ENCODE data around the gene DNAH1.

Gene DNAH1

DNA sequence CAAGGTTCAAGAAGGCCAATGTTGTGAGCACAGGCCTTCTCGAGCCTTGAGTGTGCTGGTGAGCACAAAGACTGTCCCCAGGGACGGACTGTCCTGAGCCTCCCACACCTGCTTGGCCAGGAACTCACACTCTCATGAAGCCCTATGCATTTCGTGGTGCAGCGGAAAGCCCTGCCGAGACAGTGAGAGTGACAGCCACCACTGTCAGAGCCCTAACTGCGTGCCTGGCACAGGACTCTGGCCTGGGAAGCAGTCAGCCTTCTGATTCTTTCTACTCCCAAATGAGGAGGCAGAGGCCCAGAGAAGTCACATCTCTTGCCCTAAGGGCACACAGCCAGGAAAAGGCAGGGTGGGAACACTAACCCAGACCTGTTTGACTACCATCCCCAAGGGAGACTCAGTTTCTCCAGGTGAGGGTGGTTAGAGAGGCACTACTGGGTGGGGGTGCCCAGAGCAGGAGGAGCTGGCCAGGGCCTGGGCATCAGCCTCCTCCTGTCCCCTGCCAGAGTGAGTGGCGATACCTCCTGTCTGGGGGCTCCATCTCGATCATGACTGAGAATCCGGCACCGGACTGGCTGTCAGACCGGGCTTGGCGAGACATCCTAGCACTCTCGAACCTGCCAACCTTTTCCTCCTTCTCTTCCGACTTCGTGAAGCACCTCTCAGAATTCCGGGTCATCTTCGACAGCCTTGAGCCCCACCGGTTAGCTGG is 78.0 kb downstream of the DNAH1 start:
- DNase-seq: no peak

DNA sequence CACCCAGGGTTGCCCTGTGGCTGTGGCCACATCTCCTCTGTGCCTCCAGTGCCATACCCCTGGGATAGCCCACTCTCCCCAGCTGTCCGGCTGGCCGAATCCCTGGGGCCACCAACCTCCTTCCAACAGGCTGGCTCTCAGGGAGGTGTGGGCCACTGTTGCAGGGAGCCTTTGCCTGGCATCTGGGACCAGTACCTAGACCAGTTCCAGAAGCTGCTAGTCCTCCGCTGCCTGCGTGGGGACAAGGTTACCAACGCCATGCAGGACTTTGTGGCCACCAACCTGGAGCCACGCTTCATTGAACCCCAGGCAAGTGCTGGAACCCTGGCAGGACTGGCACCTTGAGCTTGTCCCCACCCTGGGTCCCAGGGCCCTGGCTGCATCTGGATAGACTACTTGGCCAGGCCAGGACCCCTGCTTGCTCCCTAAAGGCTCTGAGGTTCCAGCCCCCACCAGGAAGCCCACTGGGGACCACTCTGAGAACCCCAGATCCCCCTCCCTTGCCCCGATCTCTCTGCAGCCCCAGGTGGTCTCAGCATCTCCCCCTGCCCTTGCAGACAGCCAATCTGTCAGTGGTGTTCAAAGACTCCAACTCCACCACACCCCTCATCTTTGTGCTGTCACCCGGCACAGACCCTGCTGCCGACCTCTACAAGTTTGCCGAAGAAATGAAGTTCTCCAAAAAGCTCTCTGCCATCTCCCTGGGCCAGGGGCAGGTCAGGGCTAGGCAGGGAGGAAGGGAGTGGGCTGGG is 78.8 kb downstream of the DNAH1 start:
- DNase-seq: no peak

DNA sequence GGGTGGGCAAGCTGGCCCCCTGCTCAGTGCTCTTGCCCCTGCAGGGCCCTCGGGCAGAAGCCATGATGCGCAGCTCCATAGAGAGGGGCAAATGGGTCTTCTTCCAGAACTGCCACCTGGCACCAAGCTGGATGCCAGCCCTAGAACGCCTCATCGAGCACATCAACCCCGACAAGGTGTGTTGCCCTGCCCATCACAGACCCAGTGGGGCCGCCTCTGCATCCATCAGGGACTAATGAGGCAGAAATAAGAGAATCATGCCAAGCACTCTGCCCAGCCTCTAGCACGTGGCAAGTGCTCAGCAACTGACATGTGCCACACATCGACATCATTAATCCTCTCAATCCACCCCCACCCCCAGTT is 79.4 kb downstream of the DNAH1 start:
- DNase-seq: no peak

DNA sequence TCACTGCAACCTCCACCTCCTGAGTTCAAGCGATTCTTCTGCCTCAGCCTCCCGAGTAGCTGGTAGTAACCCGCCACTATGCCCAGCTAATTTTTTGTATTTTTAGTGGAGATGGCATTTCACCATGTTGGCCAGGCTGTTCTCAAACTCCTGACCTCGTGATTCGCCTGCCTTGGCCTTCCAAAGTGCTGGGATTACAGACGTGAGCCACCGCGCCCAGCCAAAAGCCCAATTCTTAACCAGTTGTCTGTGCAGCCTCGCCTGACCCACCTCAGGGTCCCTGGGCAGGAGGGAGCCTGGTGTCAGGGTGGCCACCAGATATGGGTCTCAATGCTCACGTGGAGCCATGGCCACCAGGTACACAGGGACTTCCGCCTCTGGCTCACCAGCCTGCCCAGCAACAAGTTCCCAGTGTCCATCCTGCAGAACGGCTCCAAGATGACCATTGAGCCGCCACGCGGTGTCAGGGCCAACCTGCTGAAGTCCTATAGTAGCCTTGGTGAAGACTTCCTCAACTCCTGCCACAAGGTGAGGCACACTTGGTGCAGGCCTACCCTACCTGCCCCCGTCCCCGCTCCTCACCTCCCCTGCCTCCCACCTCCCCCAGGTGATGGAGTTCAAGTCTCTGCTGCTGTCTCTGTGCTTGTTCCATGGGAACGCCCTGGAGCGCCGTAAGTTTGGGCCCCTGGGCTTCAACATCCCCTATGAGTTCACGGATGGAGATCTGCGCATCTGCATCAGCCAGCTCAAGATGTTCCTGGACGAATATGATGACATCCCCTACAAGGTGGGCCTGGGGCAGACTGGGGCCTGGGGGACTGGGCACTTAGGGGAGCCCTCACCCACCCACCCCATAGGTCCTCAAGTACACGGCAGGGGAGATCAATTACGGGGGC is 80.1 kb downstream of the DNAH1 start:
- DNase-seq: no peak

DNA sequence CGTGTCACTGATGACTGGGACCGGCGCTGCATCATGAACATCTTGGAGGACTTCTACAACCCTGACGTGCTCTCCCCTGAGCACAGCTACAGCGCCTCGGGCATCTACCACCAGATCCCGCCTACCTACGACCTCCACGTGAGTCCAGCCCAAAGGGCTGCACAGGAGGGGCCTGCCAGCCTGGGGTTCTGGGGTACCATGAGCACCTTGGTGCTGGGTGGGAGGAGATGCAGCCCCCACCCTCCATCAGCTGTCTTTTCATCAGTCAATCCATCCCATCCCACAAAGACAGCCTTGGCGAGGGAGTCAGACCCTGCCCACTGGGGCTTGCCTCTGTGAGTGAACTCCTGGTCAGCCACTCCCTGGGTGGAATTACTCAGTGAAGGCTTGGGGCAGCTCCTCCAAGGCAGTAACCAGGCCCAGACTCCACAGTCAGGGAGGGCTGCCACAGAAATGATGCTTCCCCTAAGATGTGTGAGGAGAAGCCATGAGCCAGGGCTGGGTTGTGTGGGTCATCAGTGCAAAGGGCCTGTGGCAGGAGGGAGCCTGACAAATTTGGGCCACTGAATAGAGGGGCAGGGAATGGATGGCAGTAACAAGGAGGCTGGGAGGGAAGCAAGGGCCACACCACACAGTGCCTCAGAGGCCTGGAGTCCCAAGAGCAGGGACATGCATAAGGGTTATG is 80.9 kb downstream of the DNAH1 start:
- DNase-seq: no peak

DNA sequence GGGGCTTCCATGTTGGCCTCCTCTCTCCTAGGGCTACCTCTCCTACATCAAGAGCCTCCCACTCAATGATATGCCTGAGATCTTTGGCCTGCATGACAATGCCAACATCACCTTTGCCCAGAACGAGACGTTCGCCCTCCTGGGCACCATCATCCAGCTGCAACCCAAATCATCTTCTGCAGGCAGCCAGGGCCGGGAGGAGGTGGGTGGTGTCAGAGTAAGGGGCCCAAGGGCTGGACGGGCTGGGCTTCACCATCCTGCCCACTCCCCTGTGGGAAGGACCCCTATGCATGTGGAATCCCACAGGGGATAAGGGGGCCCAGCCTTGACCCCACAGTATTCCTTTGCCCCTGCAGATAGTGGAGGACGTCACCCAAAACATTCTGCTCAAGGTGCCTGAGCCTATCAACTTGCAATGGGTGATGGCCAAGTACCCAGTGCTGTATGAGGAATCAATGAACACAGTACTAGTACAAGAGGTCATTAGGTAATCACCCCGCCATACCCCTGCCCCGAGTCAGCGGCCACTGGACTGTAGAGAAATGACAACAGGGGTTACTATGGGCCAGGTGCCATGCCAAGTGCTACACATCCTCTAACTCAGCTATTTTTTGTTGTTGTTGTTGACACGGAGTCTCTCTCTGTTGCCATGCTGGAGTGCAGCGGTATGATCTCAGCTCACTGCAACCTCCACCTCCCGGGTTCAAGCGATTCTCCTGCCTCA is 81.7 kb downstream of the DNAH1 start:
- no peak for DNase-seq

DNA sequence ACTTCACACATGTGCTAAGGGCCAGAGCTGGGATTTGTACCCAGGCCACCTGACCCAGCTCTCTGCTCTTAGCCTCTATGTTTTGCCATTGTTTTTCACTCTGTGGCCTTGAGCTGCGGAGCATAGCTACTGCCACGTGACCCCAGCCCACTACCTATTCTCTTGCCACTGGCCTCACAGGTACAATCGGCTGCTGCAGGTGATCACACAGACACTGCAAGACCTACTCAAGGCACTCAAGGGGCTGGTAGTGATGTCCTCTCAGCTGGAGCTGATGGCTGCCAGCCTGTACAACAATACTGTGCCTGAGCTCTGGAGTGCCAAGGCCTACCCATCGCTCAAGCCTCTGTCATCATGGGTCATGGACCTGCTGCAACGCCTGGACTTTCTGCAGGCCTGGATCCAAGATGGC is 82.6 kb downstream of the DNAH1 start:
- DNase-seq: no peak

DNA sequence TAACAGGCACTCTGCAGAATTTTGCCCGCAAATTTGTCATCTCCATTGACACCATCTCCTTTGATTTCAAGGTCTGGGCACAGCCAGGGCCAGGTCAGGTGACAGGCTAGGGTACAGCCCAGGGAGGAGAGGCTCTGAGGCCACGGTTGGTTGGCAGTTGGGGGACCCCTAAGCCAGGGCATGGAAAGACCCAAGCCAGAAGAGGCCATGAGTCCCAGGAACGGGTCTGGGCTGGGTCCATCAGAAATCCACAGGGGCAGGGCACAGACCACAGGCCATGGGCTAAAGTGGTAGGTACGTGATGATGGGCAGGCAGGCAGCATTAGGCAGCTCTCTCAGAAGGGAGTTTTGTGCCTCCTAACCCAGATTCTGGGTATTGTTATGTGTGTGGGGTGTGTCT is 83.0 kb downstream of the DNAH1 start:
- no peak for DNase-seq

DNA sequence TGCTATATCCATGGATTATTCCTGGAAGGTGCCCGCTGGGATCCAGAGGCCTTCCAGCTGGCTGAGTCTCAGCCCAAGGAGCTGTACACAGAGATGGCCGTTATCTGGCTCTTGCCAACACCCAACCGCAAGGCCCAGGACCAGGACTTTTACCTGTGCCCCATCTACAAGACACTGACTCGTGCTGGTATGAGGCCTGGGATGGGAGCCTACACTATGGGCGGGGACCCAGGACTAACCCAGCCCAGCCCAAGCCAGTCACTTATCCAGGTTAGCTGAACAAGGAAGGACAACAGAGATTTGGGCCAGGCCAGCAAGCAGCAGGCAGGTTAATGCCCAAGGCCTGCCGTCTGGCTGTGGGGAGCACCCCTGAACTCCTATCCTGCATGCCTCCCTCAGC is 83.5 kb downstream of the DNAH1 start:
- no peak for DNase-seq

DNA sequence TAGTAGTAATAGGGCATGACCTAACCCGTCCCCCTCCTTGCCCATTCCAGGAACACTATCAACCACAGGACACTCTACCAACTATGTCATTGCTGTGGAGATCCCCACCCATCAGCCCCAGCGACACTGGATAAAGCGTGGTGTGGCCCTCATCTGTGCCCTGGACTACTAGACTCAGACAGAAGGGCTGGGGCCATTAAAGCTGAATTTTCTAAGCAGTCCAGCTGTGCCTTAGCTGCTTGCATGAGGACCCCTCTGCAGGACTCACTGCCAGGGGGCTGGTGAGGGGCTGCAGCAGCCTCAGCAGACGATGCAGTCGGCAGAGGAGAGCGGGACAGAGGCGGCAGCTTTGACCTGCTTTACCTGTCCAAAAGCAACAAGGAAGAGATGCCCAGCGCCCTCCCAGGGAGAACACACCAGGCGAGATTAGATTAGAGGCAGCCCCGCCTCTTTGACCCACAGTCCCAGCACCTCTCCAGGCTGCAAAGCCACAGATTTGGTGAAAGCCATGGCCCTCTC is 84.2 kb downstream of the DNAH1 start:
- DNase-seq: no peak

DNA sequence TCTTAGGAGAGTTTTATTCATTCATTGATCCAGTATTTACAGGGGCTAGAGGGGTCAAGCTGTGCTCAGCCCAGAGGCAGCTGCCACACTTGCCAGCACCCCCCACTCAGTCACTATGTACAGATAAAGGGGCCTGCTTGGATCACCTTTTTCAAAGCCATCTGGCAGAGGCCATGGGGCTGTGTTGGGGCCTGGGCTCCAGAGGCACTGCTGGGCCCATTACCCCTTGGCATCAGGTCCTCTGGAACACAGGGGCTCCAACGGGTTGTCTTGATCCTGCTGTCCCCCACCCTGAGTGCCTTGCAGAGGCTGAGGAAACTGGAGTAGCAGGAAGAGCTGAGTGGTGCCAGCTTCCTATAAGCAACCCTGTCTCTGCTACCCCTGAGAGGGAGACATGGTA is 84.9 kb downstream of the DNAH1 start:
- no peak for DNase-seq

DNA sequence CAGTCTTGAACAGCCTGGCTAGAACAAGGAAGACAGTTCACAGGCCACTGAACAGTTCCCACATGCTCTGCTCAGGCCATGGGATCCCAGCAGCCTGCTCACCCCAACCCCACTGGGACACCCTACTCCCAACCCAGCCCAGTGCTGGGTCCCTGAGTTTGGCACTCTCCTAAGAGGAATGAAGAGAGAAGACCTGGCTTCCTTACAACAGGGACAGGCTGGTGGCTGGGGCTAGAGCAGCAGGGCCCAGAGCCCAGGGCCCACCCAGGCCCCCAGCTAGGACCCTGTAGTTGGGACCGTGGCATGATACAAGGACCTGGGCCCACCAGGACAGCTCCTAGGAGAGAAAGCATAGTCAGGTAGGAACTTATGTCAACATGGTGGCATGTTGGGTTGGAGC is 85.4 kb downstream of the DNAH1 start:
- DNase-seq: no peak

DNA sequence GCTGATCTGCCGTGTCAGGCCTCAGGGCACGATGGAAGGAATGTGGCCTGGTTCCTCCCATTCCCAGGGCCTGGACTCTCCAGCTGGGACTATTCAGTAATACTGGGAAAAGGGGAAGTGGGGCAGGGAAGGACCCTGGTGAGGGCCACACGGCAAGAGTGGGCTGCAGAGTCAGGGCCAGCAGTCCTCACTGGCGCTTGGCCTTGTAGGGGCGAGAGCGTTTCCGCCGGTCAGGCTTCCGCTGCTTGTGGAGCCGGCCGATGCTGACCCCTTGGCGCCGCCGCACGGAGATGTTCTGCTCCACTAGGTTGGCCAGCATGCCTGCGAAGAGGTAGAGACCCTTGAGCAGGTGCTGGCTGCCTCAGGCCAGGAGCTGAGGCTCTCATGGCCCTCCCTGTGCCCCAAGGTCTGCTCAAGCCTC is 86.0 kb downstream of the DNAH1 start:
- no peak for DNase-seq

DNA sequence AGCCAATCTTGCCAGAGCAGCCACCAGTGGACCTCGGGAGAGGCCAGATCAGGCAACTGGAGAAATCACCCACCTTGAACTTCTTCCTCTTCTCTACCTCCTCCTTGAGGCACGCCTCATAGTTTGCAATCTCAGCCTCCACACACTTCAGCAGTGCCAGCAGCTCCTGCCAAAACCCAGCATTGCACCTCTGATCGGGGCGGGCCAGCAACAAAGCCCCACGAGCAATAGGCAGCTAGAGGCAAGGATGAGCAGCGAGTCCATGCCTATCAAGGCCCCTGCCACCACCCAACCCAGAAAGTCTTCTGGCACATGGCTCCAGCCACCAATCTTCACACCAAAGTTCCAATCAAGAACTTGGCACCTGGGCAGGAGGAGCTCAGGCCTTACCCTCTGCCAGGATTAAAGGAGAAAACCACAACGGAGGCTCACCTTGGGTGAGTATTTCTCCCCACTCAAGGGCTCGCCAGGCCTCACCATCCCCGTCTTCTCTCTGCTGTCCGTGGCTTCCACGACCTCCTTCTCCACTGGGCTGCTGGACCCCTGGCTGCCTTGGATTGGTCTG is 86.7 kb downstream of the DNAH1 start:
- no peak for DNase-seq

DNA sequence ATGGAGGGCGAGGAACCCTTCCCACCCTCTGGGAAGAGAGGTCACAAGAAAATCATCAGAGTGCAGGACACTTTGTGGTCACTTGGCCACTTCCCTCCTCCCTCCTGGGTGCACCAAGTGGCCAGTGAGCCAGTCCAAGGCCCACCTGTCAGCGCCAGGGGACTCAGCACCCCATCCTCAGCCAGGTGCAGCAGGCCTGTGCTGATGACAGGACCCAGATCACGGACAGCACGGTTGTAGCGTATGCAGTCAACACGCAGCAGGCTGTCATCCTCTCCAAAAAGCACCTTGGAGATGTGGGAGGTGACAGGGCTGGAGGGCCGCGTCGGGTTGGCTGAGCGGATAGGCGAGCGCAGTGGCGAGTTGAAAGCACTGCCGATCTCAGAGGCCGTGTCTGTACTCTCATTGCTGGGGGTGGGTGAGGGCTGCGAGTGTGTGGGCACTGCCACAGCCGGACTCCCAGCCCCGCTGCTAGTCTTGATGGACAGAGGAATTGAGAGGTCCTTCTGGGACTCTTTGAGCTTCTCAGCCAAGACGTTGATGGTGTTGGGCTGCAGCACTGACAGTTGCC is 87.2 kb downstream of the DNAH1 start:
- no peak for DNase-seq

DNA sequence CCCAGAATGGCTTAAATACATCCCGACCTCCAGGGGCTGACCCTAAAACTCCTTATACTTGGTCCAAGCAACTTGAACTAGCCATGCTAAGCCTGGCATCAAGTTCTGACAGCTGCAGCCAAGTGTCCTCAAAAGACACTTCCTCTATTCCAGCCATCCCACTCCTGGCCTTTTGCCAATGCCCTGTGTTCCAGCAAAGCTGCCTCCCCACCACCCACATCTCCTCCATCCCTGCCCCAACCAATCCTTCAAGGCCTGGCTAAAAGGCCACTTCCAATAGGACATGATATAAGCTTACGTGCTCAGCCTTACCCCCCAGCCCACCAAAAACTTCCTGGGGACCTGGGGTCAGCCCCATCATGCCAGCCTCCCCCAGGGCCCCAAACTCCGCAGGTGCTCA is 87.8 kb downstream of the DNAH1 start:
- no peak for DNase-seq

DNA sequence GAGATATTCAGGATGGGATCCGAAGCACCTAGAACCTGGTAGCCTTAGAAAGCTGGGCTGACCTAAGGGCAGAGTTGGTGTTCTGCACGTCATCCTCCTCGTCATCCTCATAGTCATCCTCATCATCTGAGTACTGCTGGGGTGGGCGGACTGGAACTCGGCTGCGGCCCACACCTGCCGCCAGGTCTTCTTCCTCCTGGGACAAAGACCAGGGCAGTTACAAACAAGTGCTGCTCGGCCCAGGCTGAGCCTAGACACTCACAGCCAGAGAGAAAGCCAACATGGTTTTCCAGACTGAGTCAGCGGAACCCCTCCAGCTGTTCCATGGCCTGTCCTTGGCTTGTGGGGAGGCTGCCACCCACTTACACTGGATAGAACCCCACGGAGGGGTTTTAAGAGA is 88.3 kb downstream of the DNAH1 start:
- no peak for DNase-seq

DNA sequence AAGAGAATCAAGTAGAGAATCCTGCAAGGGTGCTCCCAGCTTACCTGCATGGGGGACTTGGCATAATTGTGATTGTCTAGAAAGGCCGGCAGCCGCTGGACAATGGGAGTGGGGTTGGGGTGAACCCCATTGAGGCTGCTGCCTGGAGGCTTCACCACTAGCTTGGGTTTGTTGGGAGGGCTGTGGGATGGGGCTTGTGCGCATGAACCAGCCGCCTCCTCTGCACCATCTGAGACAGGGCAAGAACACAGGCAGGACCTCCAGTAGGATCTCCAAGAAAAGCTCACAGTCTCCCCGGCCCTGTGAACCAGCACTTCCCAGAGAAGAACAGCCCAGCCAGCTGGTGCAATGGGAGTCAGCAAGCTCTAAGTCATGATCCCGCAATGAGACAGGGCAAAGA is 88.9 kb downstream of the DNAH1 start:
- DNase-seq: no peak

DNA sequence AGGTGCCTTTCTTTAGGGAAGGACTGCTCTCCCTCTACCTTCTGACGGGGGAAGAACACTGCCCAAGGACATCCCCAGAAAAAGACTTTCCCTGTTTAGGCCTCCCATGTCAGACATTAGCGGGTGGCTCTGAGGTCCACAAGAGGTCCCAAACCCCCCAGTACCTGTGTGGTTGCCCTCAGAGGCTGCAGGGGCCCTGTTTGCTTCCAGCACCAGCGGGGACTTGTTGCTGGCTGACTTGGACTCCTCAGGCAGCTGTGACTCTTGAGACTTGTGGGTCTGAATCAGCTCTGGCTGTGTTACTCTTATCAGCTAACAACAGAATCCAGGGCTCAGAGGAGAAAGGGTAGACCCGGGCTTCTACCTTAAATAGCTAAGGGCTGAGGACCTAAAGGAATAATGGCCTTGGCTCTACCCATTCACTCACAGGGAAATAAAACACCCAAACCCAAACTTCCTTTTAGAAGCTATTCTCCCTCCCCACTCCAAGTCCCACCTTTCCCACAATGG is 89.5 kb downstream of the DNAH1 start:
- DNase-seq: no peak

DNA sequence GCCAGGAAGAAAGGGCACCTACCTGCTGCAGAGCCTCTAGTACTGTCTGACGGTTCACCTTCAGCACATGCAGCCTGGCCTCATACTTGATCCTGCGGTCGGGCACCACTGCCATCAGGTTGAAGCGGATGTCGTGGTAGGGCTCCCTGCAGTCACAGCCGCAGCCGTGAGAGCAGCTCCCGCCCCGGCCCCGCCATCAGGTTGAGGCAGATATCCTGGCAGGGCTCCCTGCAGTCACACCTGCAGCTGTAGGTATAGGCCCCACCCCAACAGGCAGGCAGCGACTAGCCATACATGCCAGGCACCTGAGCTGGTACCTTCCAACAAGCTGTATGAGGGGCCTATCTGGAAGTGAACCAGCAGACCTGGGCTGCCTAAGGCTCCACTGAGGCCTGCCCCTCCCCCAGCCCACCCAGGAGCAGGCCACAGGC is 90.1 kb downstream of the DNAH1 start:
- DNase-seq: no peak

All from CD4-positive, alpha-beta T cell treated with Interferon alpha-2 for 1 hour (primary cell).